H9 (cell line): ENCODE results near the gene DLK2. TPM values are rescaled to one million over a fixed set of nuclear protein-coding genes. Genes with fewer than 3 reads are reported as not detected.

Source experiments
- DNase-seq: peaks from one replicate; pipeline ENCODE4 v3.0.0-alpha.2; 2017
- H2AFZ ChIP-seq: one replicate; pipeline ENCODE4 v1.6.1; 2013; ENCODE audit warnings: mild to moderate bottlenecking, low read length, control low read depth, moderate library complexity
- H2AK5ac ChIP-seq: 2 replicates; pipeline ENCODE4 v1.6.1; 2013; ENCODE audit warnings: low read length, control low read depth, mixed read lengths; ENCODE audit not compliant: insufficient read length
- H2BK120ac ChIP-seq: one replicate; pipeline ENCODE4 v1.6.1; 2013; ENCODE audit warnings: low read depth, mild to moderate bottlenecking, low read length, control low read depth, inconsistent platforms; ENCODE audit not compliant: poor library complexity, severe bottlenecking
- H2BK12ac ChIP-seq: 2 replicates; pipeline ENCODE4 v1.6.1; 2013; ENCODE audit warnings: low read length, control low read depth, mixed read lengths, low read depth; ENCODE audit not compliant: insufficient read length
- H2BK15ac ChIP-seq: 2 replicates; pipeline ENCODE4 v1.6.1; 2013; ENCODE audit warnings: low read depth, low read length, control low read depth
- H2BK20ac ChIP-seq: one replicate; pipeline ENCODE4 v1.6.1; 2013; ENCODE audit warnings: low read depth, mild to moderate bottlenecking, low read length, control low read depth, inconsistent platforms; ENCODE audit not compliant: poor library complexity, severe bottlenecking
- H2BK5ac ChIP-seq: 2 replicates; pipeline ENCODE4 v1.6.1; 2013; ENCODE audit warnings: low read length, control low read depth, mixed read lengths; ENCODE audit not compliant: insufficient read length
- H3K14ac ChIP-seq: 2 replicates; pipeline ENCODE4 v1.6.1; 2013; ENCODE audit warnings: low read length, control low read depth; ENCODE audit not compliant: insufficient read depth
- H3K18ac ChIP-seq: 2 replicates; pipeline ENCODE4 v1.6.1; 2013; ENCODE audit warnings: low read depth, mild to moderate bottlenecking, mixed read lengths, low read length, control low read depth; ENCODE audit not compliant: insufficient read length
- H3K23ac ChIP-seq: 2 replicates; pipeline ENCODE4 v1.6.1; 2013; ENCODE audit warnings: low read length, control low read depth, mixed read lengths, low read depth; ENCODE audit not compliant: insufficient read length
- H3K23me2 ChIP-seq: 2 replicates; pipeline ENCODE4 v1.6.1; 2013; ENCODE audit warnings: low read depth, mild to moderate bottlenecking, mixed read lengths, low read length, control low read depth; ENCODE audit not compliant: insufficient read length, poor library complexity, severe bottlenecking
- H3K27ac ChIP-seq: 2 replicates; pipeline ENCODE4 v1.5.1; 2013; ENCODE audit warnings: low read length, control low read depth, mixed read lengths, low read depth; ENCODE audit not compliant: insufficient read length
- H3K27me3 ChIP-seq: 2 replicates; pipeline ENCODE4 v1.6.1; 2013; ENCODE audit warnings: low read length, control low read depth, inconsistent platforms; ENCODE audit not compliant: insufficient read depth
- H3K4ac ChIP-seq: 2 replicates; pipeline ENCODE4 v1.6.1; 2013; ENCODE audit warnings: low read depth, mild to moderate bottlenecking, control low read depth, inconsistent platforms, low read length, moderate library complexity
- H3K4me1 ChIP-seq: 2 replicates; pipeline ENCODE4 v1.6.1; 2013; ENCODE audit warnings: low read length, control low read depth, inconsistent platforms; ENCODE audit not compliant: insufficient read depth
- H3K4me2 ChIP-seq: 2 replicates; pipeline ENCODE4 v1.6.1; 2013; ENCODE audit warnings: low read length, control low read depth, mixed read lengths; ENCODE audit not compliant: insufficient read length, insufficient read depth
- H3K56ac ChIP-seq: 2 replicates; pipeline ENCODE4 v1.6.1; 2013; ENCODE audit warnings: low read depth, mild to moderate bottlenecking, mixed read lengths, low read length, control low read depth; ENCODE audit not compliant: insufficient read length
- H3K79me1 ChIP-seq: 2 replicates; pipeline ENCODE4 v1.6.1; 2013; ENCODE audit warnings: low read depth, mild to moderate bottlenecking, moderate library complexity, low read length, control low read depth, inconsistent platforms; ENCODE audit not compliant: insufficient read depth, poor library complexity, severe bottlenecking
- H3K79me2 ChIP-seq: 2 replicates; pipeline ENCODE4 v1.6.1; 2013; ENCODE audit warnings: low read length, control low read depth, inconsistent platforms; ENCODE audit not compliant: insufficient read depth
- H3K9ac ChIP-seq: 2 replicates; pipeline ENCODE4 v1.6.1; 2013; ENCODE audit warnings: low read length, control low read depth, mixed read lengths; ENCODE audit not compliant: insufficient read length; ENCODE audit errors: extremely low read depth
- H3K9me3 ChIP-seq: one replicate; pipeline ENCODE4 v1.6.1; 2013; ENCODE audit warnings: low read depth, low read length, inconsistent platforms; ENCODE audit not compliant: control insufficient read depth
- H3T11ph ChIP-seq: one replicate; pipeline ENCODE4 v1.6.1; 2013; ENCODE audit warnings: mild to moderate bottlenecking, low read length, control low read depth, inconsistent platforms
- H4K20me1 ChIP-seq: one replicate; pipeline ENCODE4 v1.6.1; 2013; ENCODE audit not compliant: control insufficient read depth, insufficient read length, insufficient read depth
- H4K5ac ChIP-seq: 2 replicates; pipeline ENCODE4 v1.6.1; 2013; ENCODE audit warnings: low read depth, mild to moderate bottlenecking, mixed read lengths, low read length, control low read depth; ENCODE audit not compliant: insufficient read length
- H4K8ac ChIP-seq: replicated peaks from 2 replicates; pipeline ENCODE4 v1.6.1; 2013; ENCODE audit warnings: low read length, control low read depth, mixed read lengths, low read depth; ENCODE audit not compliant: insufficient read length
- H4K91ac ChIP-seq: 2 replicates; pipeline ENCODE4 v1.6.1; 2013; ENCODE audit warnings: low read depth, mild to moderate bottlenecking, moderate library complexity, mixed read lengths, low read length, control low read depth; ENCODE audit not compliant: insufficient read length
- H3K27ac Mint-ChIP-seq, 3 experiments: 2 replicates in 2 of 3; 3 replicates in 1 of 3; pipeline ENCODE4 v1.8.0; 2020 to 2021; ENCODE audit warnings: mixed read lengths in 3 of 3, mild to moderate bottlenecking in 1 of 3, moderate library complexity in 1 of 3
- H3K27me3 Mint-ChIP-seq: 2 replicates; pipeline ENCODE4 v1.8.0; 2021; ENCODE audit warnings: low read depth, mild to moderate bottlenecking, moderate library complexity, mixed read lengths
- H3K36me3 Mint-ChIP-seq, 3 experiments: 2 replicates in 2 of 3; 3 replicates in 1 of 3; pipeline ENCODE4 v1.8.0; 2020 to 2021; ENCODE audit warnings: low read depth in 3 of 3, mixed read lengths in 3 of 3; ENCODE audit not compliant: insufficient read depth in 1 of 3
- H3K4me1 Mint-ChIP-seq, 2 experiments: 2 replicates each; pipeline ENCODE4 v1.8.0; 2020; ENCODE audit warnings: mixed read lengths in 2 of 2
- H3K4me3 Mint-ChIP-seq, 2 experiments: 2 replicates in 1 of 2; 3 replicates in 1 of 2; pipeline ENCODE4 v1.8.0; 2020 to 2021; ENCODE audit warnings: mild to moderate bottlenecking in 2 of 2, mixed read lengths in 2 of 2, moderate library complexity in 1 of 2
- H3K9me3 Mint-ChIP-seq, 2 experiments: 2 replicates in 1 of 2; 3 replicates in 1 of 2; pipeline ENCODE4 v1.8.0; 2020; ENCODE audit warnings: mild to moderate bottlenecking in 2 of 2, mixed read lengths in 2 of 2, moderate library complexity in 1 of 2
- CTCF ChIP-seq: fragments of 200-600 bp; sonication (generic); conservative IDR thresholded peaks from 3 replicates; pipeline ENCODE4 v1.8.0; 2021; ENCODE audit warnings: antibody characterized with exemption, mild to moderate bottlenecking
- WGBS: extraction: QIAGEN DNeasy Blood & Tissue Kit; methylation state at CpG from one replicate; pipeline ENCODE4 v1.1.7; 2013; ENCODE audit warnings: missing lambda C conversion rate, low lambda C conversion rate, mixed read lengths; ENCODE audit not compliant: insufficient read length; ENCODE audit errors: extremely low coverage; 5-methylcytosine and 5-hydroxymethylcytosine counted together
- total RNA-seq: library from RNA; stranded (reverse); gene quantifications from 2 replicates; pipeline ENCODE4 v1.2.1, GENCODE V29; 2021

Gene DLK2
- total RNA-seq, 1 experiment from 2014 or later: 0.96 TPM

GRCh38 chr6:43471399-43471798 lies 16.1 kb upstream of the DLK2 start:
- Histone ChIP-seq H3K23ac (no peak overlapping the region), H3K79me1 (no peaks in the 10 kb centered on the region), H3K4me2 (no peak overlapping the region), H3K4me1 (peaks cover 3% of the 10 kb centered on the region; the same call in 1 of the 2 replicates), H3T11ph (no peak overlapping the region), H3K23me2 (no peaks in the 10 kb centered on the region), H3K27ac (no peak overlapping the region), H2BK12ac (no peak overlapping the region), H2AK5ac (no peak overlapping the region), H3K14ac (no peak overlapping the region), H4K91ac (no peak overlapping the region), H2BK15ac (no peak overlapping the region), H3K9ac (no peak overlapping the region), H4K8ac (no peak overlapping the region), H2BK20ac (no peak overlapping the region), H3K18ac (no peak overlapping the region), H2AFZ (no peak overlapping the region), H3K27me3 (no peaks in the 10 kb centered on the region), H2BK120ac (no peak overlapping the region), H4K20me1 (no peaks in the 10 kb centered on the region), H3K56ac (no peak overlapping the region), H2BK5ac (no peak overlapping the region), H3K9me3 (no peaks in the 10 kb centered on the region), H3K79me2 (no peaks in the 10 kb centered on the region), H3K4ac (no peak overlapping the region), H4K5ac (no peak overlapping the region)
- Mint-ChIP-seq H3K36me3 (no peaks in the 10 kb centered on the region), H3K4me3 (no peak overlapping the region), H3K27me3 (peaks cover 6% of the 10 kb centered on the region), H3K27ac (no peak overlapping the region), H3K9me3 (no peaks in the 10 kb centered on the region), H3K4me1 (peaks cover 12 to 17% of the 10 kb centered on the region in 2 experiments)
- TF ChIP-seq CTCF: no peak
- no CpG with 5 or more reads among the region's 1 CpG for WGBS
- no peak for DNase-seq
